K562 (cell line): ENCODE measurements around the gene PLEKHO2. TPM values are rescaled to one million over a fixed set of nuclear protein-coding genes. Genes with fewer than 3 reads are reported as not detected.
A peak's percentile ranks its signal among the peaks of the same experiment; 100 is the strongest.

Experiments
- CHD2 ChIP-seq: IDR thresholded peaks from 2 replicates; pipeline ENCODE4 v1.6.1; 2011; ENCODE audit warnings: low read depth, low read length
- ELF1 ChIP-seq: fragments of 200-800 bp; sonication (Bioruptor generic); IDR thresholded peaks from 2 replicates; pipeline ENCODE4 v1.6.1; 2016; ENCODE audit warnings: missing genetic modification characterization, missing compliant biosample characterization
- HNRNPL ChIP-seq: fragments of 200-400 bp; formaldehyde crosslinking; IDR thresholded peaks from 2 replicates; pipeline ENCODE4 v1.6.1; 2017; ENCODE audit warnings: low read depth, mild to moderate bottlenecking, low read length
- MAFG ChIP-seq: fragments of 450-650 bp; conservative IDR thresholded peaks from 2 replicates; pipeline ENCODE4 v1.6.1; 2016; ENCODE audit warnings: missing genetic modification characterization, missing compliant biosample characterization
- MAZ ChIP-seq, 2 experiments: fragments of 450-650 bp in 1 of 2; sonication (generic) in 1 of 2; formaldehyde crosslinking; IDR thresholded peaks in 1 of 2; conservative IDR thresholded peaks in 1 of 2; 2 replicates each; pipeline versions ENCODE4 v1.4.0 to v1.5.0; 2020; ENCODE audit warnings: mild to moderate bottlenecking in 1 of 2, missing genetic modification reagents in 1 of 2
- MCM7 ChIP-seq, 2 experiments: fragments of 450-650 bp; IDR thresholded peaks; 2 replicates each; pipeline ENCODE4 v1.6.1; 2016 to 2018
- SMARCA4 ChIP-seq: fragments of 450-650 bp; IDR thresholded peaks from 2 replicates; pipeline ENCODE4 v1.6.1; 2016
- TBP ChIP-seq: optimal IDR thresholded peaks from 2 replicates; pipeline ENCODE3; 2011; ENCODE audit warnings: low read depth, low read length, improper control_type of control experiment
- XRCC4 ChIP-seq: IDR thresholded peaks from one replicate; pipeline ENCODE4 v1.6.1; 2011; ENCODE audit not compliant: insufficient read depth, insufficient read length; ENCODE audit errors: extremely low read depth
- ZNF146 ChIP-seq: IDR thresholded peaks from one replicate; pipeline ENCODE4 v1.6.1; 2018; ENCODE audit warnings: missing compliant biosample characterization; ENCODE audit not compliant: unreplicated experiment
- ZNF408 ChIP-seq: fragments of 250-450 bp; sonication (Bioruptor Pico); IDR thresholded peaks from 2 replicates; pipeline ENCODE4 v1.4.0; 2020; ENCODE audit warnings: low read depth, mild to moderate bottlenecking, moderate library complexity
- polyA plus RNA-seq, 8 experiments: library from polyadenylated mRNA; depleted of rRNA in 4 of 8; stranded (reverse) in 5 of 8; unstranded in 3 of 8; fragments of >200 nt; fragmentation: Nextera tagmentation in 2 of 8; fragmentation: Illumina TruSeq in 1 of 8; extraction: Ambion mirVana in 2 of 8; extraction: Trizol in 1 of 8; gene quantifications; 2 replicates each; pipeline versions ENCODE4 v1.2.1 to v1.2.3, GENCODE V29; 2011 to 2014; ENCODE audit warnings: inconsistent platforms in 1 of 8, missing spikeins in 1 of 8
- total RNA-seq, 7 experiments: library from RNA; depleted of rRNA in 6 of 7; stranded (reverse); fragments of >200 nt in 6 of 7; fragmentation: Illumina TruSeq in 2 of 7; extraction: Trizol in 2 of 7; gene quantifications; 2 replicates each; pipeline versions ENCODE4 v1.2.1 to v1.2.3, GENCODE V29; 2011 to 2021; ENCODE audit warnings: low replicate concordance in 1 of 7
- TF ChIP-seq, protein P1 (sequence below), 2 experiments: fragments of 450-650 bp; IDR thresholded peaks; 2 replicates each; pipeline ENCODE4 v1.6.1; 2016; ENCODE audit warnings: mild to moderate bottlenecking in 2 of 2, borderline replicate concordance in 1 of 2, low read depth in 1 of 2, moderate library complexity in 1 of 2
- TF ChIP-seq, protein P2 (sequence below): sonication (generic); formaldehyde crosslinking; IDR thresholded peaks from 2 replicates; pipeline ENCODE4 v1.8.0; 2022; ENCODE audit warnings: mild to moderate bottlenecking, missing genetic modification reagents, borderline replicate concordance
- TF ChIP-seq, protein P3 (sequence below), 2 experiments: fragments of 450-650 bp; conservative IDR thresholded peaks; 2 replicates each; pipeline ENCODE4 v1.6.1; 2017; ENCODE audit warnings: mild to moderate bottlenecking in 2 of 2, moderate library complexity in 2 of 2

Gene PLEKHO2
- total and polyA plus RNA-seq, 9 of the 15 experiments (the other 6 are each of a cell fraction or from before 2014, with no cell fraction given), result 0.24 to 8.8 (median 5.5) TPM

DNA sequence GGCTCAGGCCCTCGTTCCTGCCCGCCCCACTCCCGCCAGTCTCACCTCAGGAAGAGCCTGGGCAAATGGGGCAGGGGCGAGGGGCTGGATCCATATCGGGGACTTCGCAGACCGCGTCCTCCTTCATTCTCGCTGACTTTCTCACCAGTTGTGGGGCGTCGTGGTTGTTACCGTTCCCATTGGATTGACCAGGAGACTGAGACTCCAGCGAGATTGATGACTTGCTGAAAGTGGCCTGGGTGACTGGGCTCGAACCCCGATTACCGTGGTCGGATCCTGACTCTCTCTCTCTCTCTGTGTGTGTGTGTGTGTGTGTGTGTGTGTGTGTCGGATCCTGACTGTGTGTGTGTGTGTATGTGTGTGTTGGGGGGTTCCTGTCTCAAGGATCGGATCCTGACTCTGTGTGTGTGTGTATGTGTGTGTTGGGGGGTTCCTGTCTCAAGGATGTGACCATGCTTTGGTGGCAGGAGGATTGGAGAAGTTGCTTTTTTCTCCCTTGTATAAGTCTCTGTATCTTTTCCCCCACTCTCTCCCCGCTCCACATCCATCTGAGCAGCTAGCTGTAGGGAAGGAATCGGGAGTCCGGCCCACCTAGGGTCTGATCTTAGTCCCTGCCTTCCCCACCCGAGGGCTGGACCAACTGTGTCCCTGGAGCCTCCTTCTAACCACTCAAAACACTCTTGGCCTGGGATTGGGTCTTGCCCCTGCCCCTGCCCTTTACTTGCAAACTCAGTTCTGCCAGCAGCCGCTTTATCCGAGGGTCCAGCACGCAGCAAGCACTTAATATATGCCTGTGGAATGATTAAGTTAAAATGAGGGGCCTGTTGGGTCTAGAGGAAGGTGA is 603 bp downstream of the PLEKHO2 start (continued):
- TF ChIP-seq, protein P1, sequence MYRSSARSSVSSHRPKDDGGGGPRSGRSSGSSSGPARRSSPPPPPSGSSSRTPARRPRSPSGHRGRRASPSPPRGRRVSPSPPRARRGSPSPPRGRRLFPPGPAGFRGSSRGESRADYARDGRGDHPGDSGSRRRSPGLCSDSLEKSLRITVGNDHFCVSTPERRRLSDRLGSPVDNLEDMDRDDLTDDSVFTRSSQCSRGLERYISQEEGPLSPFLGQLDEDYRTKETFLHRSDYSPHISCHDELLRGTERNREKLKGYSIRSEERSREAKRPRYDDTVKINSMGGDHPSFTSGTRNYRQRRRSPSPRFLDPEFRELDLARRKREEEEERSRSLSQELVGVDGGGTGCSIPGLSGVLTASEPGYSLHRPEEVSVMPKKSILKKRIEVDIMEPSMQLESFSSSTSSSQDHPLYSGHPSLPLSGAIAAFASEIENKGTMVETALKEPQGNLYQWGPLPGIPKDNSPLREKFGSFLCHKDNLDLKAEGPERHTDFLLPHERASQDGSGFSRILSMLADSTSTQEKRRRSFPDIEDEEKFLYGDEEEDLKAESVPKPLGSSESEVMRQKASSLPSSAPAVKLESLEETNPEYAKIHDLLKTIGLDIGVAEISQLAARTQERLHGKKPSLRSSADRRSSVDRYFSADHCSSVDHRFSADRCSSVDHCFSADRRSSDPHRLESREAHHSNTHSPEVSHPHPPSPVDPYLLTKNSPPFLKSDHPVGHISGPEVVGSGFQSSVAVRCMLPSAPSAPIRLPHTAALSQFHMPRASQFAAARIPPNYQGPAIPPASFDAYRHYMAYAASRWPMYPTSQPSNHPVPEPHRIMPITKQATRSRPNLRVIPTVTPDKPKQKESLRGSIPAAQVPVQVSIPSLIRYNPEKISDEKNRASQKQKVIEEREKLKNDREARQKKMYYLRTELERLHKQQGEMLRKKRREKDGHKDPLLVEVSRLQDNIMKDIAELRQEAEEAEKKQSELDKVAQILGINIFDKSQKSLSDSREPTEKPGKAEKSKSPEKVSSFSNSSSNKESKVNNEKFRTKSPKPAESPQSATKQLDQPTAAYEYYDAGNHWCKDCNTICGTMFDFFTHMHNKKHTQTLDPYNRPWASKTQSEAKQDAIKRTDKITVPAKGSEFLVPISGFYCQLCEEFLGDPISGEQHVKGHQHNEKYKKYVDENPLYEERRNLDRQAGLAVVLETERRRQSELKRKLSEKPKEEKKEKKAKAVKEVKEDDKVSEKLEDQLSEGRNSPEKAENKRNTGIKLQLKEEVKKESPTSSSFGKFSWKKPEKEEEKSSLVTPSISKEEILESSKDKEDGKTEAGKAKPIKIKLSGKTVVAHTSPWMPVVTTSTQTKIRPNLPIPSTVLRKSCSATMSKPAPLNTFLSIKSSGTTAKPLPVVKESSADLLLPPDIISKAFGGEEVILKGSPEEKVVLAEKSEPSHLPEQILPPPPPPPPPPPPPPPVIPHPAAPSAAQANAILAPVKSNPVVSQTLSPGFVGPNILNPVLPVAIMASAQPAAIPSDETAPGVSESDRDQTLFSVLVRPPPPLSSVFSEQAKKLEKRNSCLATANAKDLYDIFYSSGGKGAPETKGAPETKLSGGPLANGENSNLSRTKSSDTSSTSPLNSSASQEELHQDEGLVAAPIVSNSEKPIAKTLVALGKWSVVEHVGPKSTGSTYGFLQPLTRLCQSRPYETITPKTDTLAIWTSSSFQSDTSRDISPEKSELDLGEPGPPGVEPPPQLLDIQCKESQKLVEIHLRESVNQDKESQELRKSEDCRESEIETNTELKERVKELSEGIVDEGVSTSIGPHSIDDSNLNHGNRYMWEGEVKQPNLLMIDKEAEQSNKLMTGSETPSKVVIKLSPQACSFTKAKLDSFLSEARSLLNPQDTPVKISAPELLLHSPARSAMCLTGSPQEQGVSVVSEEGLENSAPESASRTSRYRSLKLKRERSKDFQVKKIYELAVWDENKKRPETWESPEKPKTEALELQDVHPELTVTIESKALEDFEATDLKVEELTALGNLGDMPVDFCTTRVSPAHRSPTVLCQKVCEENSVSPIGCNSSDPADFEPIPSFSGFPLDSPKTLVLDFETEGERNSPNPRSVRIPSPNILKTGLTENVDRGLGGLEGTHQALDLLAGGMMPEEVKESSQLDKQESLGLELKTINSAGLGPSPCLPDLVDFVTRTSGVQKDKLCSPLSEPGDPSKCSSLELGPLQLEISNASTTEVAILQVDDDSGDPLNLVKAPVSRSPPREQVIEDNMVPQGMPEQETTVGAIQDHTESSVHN (IDR thresholded peaks at IDR 0.05; ENCODE audit: borderline replicate concordance in 1 of 2, low read depth in 1 of 2), result no peak
- TF ChIP-seq SMARCA4 (peak; percentile 61), HNRNPL (no peak), CHD2 (no peak), ELF1 (tag) (no peak), XRCC4 (no peak), MAFG (tag) (0 out of 2 replicates have a peak, but pooled peaks have one; percentile 47), TBP (no peak), ZNF146 (CRISPR knock-in tag) (no peak), MCM7 (IDR thresholded peaks at IDR 0.05) (0 out of 4 replicates have a peak, but pooled peaks of 1 of the 2 experiments have one; percentile 61), MAZ (CRISPR knock-in tag; conservative IDR thresholded peaks at IDR 0.05 in 1 of 2, IDR thresholded peaks at IDR 0.05 in 1 of 2) (peak in 1 of 2 experiments; percentile 39; a peak in 2 of 4 replicates), ZNF408 (CRISPR knock-in tag) (no peak)
- TF ChIP-seq, protein P2, sequence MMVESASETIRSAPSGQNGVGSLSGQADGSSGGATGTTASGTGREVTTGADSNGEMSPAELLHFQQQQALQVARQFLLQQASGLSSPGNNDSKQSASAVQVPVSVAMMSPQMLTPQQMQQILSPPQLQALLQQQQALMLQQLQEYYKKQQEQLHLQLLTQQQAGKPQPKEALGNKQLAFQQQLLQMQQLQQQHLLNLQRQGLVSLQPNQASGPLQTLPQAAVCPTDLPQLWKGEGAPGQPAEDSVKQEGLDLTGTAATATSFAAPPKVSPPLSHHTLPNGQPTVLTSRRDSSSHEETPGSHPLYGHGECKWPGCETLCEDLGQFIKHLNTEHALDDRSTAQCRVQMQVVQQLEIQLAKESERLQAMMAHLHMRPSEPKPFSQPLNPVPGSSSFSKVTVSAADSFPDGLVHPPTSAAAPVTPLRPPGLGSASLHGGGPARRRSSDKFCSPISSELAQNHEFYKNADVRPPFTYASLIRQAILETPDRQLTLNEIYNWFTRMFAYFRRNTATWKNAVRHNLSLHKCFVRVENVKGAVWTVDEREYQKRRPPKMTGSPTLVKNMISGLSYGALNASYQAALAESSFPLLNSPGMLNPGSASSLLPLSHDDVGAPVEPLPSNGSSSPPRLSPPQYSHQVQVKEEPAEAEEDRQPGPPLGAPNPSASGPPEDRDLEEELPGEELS, result peak; percentile 55; the same call in 1 of the 2 replicates
- TF ChIP-seq, protein P3, sequence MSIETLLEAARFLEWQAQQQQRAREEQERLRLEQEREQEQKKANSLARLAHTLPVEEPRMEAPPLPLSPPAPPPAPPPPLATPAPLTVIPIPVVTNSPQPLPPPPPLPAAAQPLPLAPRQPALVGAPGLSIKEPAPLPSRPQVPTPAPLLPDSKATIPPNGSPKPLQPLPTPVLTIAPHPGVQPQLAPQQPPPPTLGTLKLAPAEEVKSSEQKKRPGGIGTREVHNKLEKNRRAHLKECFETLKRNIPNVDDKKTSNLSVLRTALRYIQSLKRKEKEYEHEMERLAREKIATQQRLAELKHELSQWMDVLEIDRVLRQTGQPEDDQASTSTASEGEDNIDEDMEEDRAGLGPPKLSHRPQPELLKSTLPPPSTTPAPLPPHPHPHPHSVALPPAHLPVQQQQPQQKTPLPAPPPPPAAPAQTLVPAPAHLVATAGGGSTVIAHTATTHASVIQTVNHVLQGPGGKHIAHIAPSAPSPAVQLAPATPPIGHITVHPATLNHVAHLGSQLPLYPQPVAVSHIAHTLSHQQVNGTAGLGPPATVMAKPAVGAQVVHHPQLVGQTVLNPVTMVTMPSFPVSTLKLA (conservative IDR thresholded peaks at IDR 0.05), result no peak
